ENCODE results near the gene PROCA1. TPM values are rescaled to one million over a fixed set of nuclear protein-coding genes. Genes with fewer than 3 reads are reported as not detected.
A peak's percentile ranks its signal among the peaks of the same experiment; 100 is the strongest.

The PROCA1 gene
- total RNA-seq, 1 donor from 2014 or later = 3.0 TPM

GRCh38 chr17:28733346-28733745 lies 21.7 kb upstream of the PROCA1 start:
- Mint-ChIP-seq H3K4me1 (ENCODE audit: unreplicated experiment) (peaks cover 4% of the 10 kb centered on the region), H3K27me3 (ENCODE audit: unreplicated experiment) (no peaks in the 10 kb centered on the region), H3K36me3 (ENCODE audit: unreplicated experiment) (no peaks in the 10 kb centered on the region), H3K27ac (ENCODE audit: unreplicated experiment) (no peak overlapping the region), H3K4me3 (ENCODE audit: unreplicated experiment) (no peak overlapping the region), H3K9me3 (ENCODE audit: unreplicated experiment) (no peaks in the 10 kb centered on the region)
- TF ChIP-seq, protein P1, sequence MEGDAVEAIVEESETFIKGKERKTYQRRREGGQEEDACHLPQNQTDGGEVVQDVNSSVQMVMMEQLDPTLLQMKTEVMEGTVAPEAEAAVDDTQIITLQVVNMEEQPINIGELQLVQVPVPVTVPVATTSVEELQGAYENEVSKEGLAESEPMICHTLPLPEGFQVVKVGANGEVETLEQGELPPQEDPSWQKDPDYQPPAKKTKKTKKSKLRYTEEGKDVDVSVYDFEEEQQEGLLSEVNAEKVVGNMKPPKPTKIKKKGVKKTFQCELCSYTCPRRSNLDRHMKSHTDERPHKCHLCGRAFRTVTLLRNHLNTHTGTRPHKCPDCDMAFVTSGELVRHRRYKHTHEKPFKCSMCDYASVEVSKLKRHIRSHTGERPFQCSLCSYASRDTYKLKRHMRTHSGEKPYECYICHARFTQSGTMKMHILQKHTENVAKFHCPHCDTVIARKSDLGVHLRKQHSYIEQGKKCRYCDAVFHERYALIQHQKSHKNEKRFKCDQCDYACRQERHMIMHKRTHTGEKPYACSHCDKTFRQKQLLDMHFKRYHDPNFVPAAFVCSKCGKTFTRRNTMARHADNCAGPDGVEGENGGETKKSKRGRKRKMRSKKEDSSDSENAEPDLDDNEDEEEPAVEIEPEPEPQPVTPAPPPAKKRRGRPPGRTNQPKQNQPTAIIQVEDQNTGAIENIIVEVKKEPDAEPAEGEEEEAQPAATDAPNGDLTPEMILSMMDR (IDR thresholded peaks at IDR 0.05) = no peak
- DNase-seq (ENCODE audit: extremely low spot score, unreplicated experiment) = no peak

DNA sequence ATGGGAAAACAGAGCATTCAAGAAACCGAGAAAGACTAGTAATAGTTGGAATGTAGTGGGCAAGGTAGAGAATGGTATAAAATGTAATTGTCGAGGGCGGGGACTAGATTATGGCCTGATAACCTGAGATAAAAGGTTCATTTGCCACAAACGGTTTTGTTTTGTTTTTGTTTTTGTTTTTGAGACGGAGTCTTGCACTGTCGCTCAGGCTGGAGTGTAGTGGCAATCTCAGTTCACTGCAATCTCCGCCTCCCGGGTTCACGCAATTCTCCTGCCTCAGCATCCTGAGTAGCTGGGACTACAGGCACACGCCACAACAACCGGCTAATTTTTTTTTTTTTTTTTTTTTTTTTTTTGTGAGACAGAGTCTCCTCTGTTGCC lies 18.3 kb upstream of the PROCA1 start:
- H3K36me3 Mint-ChIP-seq (ENCODE audit: unreplicated experiment) = no peaks in the 10 kb centered on the region
- H3K27ac Mint-ChIP-seq (ENCODE audit: unreplicated experiment) = no peak overlapping the region
- H3K9me3 Mint-ChIP-seq (ENCODE audit: unreplicated experiment) = no peaks in the 10 kb centered on the region
- DNase-seq (ENCODE audit: extremely low spot score, unreplicated experiment) = no peak
- no peaks in the 10 kb centered on the region for H3K27me3 Mint-ChIP-seq (ENCODE audit: unreplicated experiment)
- H3K4me3 Mint-ChIP-seq (ENCODE audit: unreplicated experiment) = no peak overlapping the region
- TF ChIP-seq, protein P1 (IDR thresholded peaks at IDR 0.05) = no peak
- peaks cover 27% of the 10 kb centered on the region for H3K4me1 Mint-ChIP-seq (ENCODE audit: unreplicated experiment)

DNA sequence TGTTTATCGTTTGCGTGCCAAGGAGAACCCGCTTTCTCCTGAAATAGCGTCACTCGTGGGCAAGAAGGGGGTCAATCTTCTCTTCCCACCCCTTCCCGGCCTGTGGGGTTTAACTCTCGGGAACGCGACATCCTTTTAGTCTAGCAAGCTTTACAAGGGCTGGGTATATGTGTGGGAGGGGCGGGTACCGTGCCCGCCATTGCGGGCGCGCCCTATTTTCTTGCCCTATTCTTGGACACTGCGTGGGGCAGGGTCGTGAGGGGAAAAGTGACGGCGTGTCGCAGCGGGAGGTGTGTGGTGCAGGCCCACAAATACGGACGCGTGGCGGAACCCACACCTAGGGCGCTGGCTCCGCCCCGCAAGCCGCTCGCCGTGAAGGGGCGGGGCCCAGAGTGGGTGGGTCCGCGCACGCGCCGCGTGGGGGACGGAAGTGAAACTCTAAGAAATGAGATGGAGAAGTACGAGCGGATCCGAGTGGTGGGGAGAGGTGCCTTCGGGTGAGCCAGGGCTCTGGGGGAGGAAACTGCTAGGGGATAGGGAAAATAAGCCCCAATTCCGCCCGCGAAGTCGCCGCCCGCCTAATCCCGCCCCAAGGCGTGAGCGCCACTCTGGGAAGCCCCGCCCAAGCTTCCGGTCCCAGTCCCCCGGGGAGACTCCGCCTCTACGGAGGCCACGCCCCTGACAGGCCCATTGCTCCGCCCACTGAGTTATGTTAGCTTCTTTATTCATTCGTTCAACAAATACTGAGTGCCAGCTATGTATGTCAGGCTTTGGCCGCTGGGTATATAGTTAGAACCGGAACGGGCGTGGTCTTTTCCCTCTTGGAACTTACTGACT lies 16.9 kb upstream of the PROCA1 start, which contains the start of gene NEK8:
Gene NEK8, plus strand, starts transcription at position 425 of the 837 bp plus-strand sequence. Its CDS starts 26 bp downstream, at position 451.
- TF ChIP-seq, protein P1 (IDR thresholded peaks at IDR 0.05) = no peak
- DNase-seq (ENCODE audit: extremely low spot score, unreplicated experiment) = peak; percentile 99
- Mint-ChIP-seq H3K27ac (ENCODE audit: unreplicated experiment) (peak within 1 kb of the TSS; percentile 96), H3K36me3 (ENCODE audit: unreplicated experiment) (peaks cover 1% of the 10 kb centered on the region), H3K4me1 (ENCODE audit: unreplicated experiment) (peaks cover 36% of the 10 kb centered on the region), H3K27me3 (ENCODE audit: unreplicated experiment) (no peaks in the 10 kb centered on the region), H3K9me3 (ENCODE audit: unreplicated experiment) (no peaks in the 10 kb centered on the region), H3K4me3 (ENCODE audit: unreplicated experiment) (peak within 1 kb of the TSS; percentile 88)

- Mint-ChIP-seq H3K36me3 (ENCODE audit: unreplicated experiment) (peaks cover 5% of the 10 kb centered on the region), H3K4me1 (ENCODE audit: unreplicated experiment) (peaks cover 36% of the 10 kb centered on the region), H3K27ac (ENCODE audit: unreplicated experiment) (peak overlapping the region; percentile 96)
These were observed 15.2 kb upstream of the PROCA1 start for GRCh38 chr17:28726627-28727491.

More at GRCh38 chr17:28726627-28727491, 15.2 kb upstream of the PROCA1 start:
- TF ChIP-seq, protein P1 (IDR thresholded peaks at IDR 0.05) = peak; percentile 98
- H3K27me3 Mint-ChIP-seq (ENCODE audit: unreplicated experiment) = no peaks in the 10 kb centered on the region
- H3K9me3 Mint-ChIP-seq (ENCODE audit: unreplicated experiment) = no peaks in the 10 kb centered on the region
- H3K4me3 Mint-ChIP-seq (ENCODE audit: unreplicated experiment) = peak overlapping the region; percentile 88
- DNase-seq (ENCODE audit: extremely low spot score, unreplicated experiment) = peak; percentile 98
